Spleen (tissue), 13 donors: ENCODE measurements around the gene USH2A. TPM values are rescaled to one million over a fixed set of nuclear protein-coding genes. Genes with fewer than 3 reads are reported as not detected.

ENCODE experiments used
- DNase-seq: peaks from one replicate; pipeline ENCODE4 v3.0.0-alpha.2; 2020
- H3K27ac ChIP-seq, 8 donors: fragments of 200-600 bp; sonication (generic) in 7 of 8; 1 replicate in 4 of 8; 2 replicates in 4 of 8; pipeline versions ENCODE4 v1.5.0 to v1.8.0; 2016 to 2021; ENCODE audit warnings: inconsistent platforms in 4 of 8, mild to moderate bottlenecking in 4 of 8, moderate library complexity in 1 of 8
- H3K27me3 ChIP-seq, 7 donors: fragments of 200-600 bp; sonication (generic) in 6 of 7; replicated peaks in 1 of 7; 1 replicate in 4 of 7; 2 replicates in 3 of 7; pipeline versions ENCODE4 v1.5.0 to v1.8.0; 2016 to 2021; ENCODE audit warnings: inconsistent platforms in 3 of 7, mild to moderate bottlenecking in 1 of 7
- H3K36me3 ChIP-seq, 6 donors: fragments of 200-600 bp; sonication (generic) in 5 of 6; 1 replicate in 4 of 6; 2 replicates in 2 of 6; pipeline versions ENCODE4 v1.5.0 to v1.8.0; 2016 to 2021; ENCODE audit warnings: inconsistent platforms in 2 of 6
- H3K4me1 ChIP-seq, 6 donors: fragments of 200-600 bp; sonication (generic) in 5 of 6; 1 replicate in 3 of 6; 2 replicates in 3 of 6; pipeline versions ENCODE4 v1.5.0 to v1.8.0; 2016 to 2021; ENCODE audit warnings: inconsistent platforms in 3 of 6
- H3K4me3 ChIP-seq, 8 donors: fragments of 200-600 bp; sonication (generic) in 7 of 8; 1 replicate in 4 of 8; 2 replicates in 4 of 8; pipeline versions ENCODE4 v1.5.0 to v1.8.0; 2016 to 2021; ENCODE audit warnings: inconsistent platforms in 4 of 8, mild to moderate bottlenecking in 4 of 8, moderate library complexity in 2 of 8
- H3K9me3 ChIP-seq, 8 donors: fragments of 200-600 bp; sonication (generic) in 7 of 8; 1 replicate in 4 of 8; 2 replicates in 4 of 8; pipeline versions ENCODE4 v1.5.0 to v1.8.0; 2016 to 2021; ENCODE audit warnings: inconsistent platforms in 4 of 8
- POLR2A ChIP-seq, 3 donors: fragments of 450-650 bp; IDR thresholded peaks; one replicate each; pipeline ENCODE4 v1.5.1; 2017; ENCODE audit warnings: antibody characterized with exemption in 3 of 3, mild to moderate bottlenecking in 1 of 3
- POLR2AphosphoS5 ChIP-seq, 3 donors: sonication (generic); formaldehyde crosslinking; IDR thresholded peaks; one replicate each; pipeline ENCODE4 v1.5.1; 2017; ENCODE audit warnings: antibody characterized with exemption in 3 of 3
- WGBS, 5 donors: extraction: QIAGEN DNeasy Blood & Tissue Kit in 3 of 5; methylation state at CpG; one replicate each; pipeline versions ENCODE4 v1.1.5 to v1.1.7; 2013 to 2018; 5-methylcytosine and 5-hydroxymethylcytosine counted together
- intact Hi-C: fragments of 100-400 bp; cut with DNase I; formaldehyde crosslinking; loops from one replicate; pipeline ENCODE4 v1.15.0; 2023; ENCODE audit warnings: low total_unique reads
- long read RNA-seq, 2 donors: transcript quantifications; one replicate each; lab custom pipeline, GENCODE V29; 2026
- polyA plus RNA-seq, 3 donors: library from polyadenylated mRNA; stranded (reverse); fragments of 200-250 nt; gene quantifications; one replicate each; pipeline ENCODE4 v1.2.1, GENCODE V29; 2013
- total RNA-seq, 7 donors: library from RNA; depleted of rRNA in 3 of 7; stranded (reverse); fragments of >200 nt in 3 of 7; fragmentation: NEBNext Ultra II Directional in 4 of 7; extraction: Animal tissue kit (Norgen Biotek cat#: 25700) in 4 of 7; gene quantifications; one replicate each; pipeline versions ENCODE4 v1.1.0 to v1.2.1, GENCODE V29; 2016 to 2021
- TF ChIP-seq, protein P1 (sequence below), 11 experiments: fragments of 200-600 bp in 7 of 11; fragments of 450-650 bp in 4 of 11; sonication (generic) in 4 of 11; IDR thresholded peaks in 8 of 11; conservative IDR thresholded peaks in 3 of 11; 1 replicate in 7 of 11; 2 replicates in 4 of 11; pipeline versions ENCODE4 v1.4.0 to v1.8.0; 2016 to 2021; ENCODE audit warnings: antibody characterized with exemption in 11 of 11, inconsistent platforms in 4 of 11, mild to moderate bottlenecking in 1 of 11
- donor health status: healthy with polysubstance abuse.
- donor health status: DM: no; HTN: no; CAD: no; lungs with moderate emphysema.
- donor health status: DM: no; HTN: no; CAD: no.
- donor health status: Bipolar disorder and iron deficiency.
- donor health status: healthy.
- donor health status: DM: no; HTN: no; CAD: no.
- donor health status: DM: yes; HTN: yes; CAD: no.

USH2A gene, protein sequence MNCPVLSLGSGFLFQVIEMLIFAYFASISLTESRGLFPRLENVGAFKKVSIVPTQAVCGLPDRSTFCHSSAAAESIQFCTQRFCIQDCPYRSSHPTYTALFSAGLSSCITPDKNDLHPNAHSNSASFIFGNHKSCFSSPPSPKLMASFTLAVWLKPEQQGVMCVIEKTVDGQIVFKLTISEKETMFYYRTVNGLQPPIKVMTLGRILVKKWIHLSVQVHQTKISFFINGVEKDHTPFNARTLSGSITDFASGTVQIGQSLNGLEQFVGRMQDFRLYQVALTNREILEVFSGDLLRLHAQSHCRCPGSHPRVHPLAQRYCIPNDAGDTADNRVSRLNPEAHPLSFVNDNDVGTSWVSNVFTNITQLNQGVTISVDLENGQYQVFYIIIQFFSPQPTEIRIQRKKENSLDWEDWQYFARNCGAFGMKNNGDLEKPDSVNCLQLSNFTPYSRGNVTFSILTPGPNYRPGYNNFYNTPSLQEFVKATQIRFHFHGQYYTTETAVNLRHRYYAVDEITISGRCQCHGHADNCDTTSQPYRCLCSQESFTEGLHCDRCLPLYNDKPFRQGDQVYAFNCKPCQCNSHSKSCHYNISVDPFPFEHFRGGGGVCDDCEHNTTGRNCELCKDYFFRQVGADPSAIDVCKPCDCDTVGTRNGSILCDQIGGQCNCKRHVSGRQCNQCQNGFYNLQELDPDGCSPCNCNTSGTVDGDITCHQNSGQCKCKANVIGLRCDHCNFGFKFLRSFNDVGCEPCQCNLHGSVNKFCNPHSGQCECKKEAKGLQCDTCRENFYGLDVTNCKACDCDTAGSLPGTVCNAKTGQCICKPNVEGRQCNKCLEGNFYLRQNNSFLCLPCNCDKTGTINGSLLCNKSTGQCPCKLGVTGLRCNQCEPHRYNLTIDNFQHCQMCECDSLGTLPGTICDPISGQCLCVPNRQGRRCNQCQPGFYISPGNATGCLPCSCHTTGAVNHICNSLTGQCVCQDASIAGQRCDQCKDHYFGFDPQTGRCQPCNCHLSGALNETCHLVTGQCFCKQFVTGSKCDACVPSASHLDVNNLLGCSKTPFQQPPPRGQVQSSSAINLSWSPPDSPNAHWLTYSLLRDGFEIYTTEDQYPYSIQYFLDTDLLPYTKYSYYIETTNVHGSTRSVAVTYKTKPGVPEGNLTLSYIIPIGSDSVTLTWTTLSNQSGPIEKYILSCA (N-terminal part only)
- total RNA-seq, result not detected
- polyA plus RNA-seq, result under 1 TPM in 1 of 3 donors, not detected in 2; under 0.01 TPM
- long read RNA-seq, donor 1, result 0 reads
- long read RNA-seq, donor 2, result 0 reads

DNA sequence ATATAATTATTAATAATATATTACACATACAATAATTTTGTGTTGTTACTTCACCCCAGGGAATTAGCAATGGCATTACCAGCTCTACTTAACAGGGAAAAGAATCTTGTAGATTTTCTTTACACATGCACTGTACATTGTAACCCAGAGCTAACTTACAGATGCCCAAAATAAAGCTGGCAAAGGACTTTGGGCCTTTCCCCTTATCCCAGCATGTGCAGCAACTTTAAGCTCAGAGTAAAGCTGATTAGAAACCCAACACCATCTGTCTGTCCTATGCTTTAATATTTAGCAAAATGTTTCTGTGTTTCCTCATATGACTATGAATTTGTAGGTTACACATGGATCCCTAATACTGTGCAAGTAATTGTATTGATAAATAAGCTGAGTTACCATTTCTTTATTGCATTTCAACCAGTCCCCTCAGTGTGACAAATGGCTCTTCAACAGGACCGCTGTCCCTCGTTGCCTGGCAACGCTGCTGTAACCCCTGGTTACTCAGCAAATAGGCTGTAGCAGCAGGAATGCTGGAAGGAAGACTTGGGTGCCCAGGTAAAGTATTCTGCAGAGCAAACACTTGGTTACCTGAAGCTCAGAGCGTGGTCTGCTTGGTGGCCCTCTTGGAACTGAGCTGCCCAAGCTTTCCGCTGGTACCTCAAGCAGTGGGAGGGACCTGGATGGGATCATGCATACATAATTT, at the start of gene USH2A:
TSS of gene USH2A (minus strand) at position 628 of the 700 bp plus-strand sequence. CDS start 1,112 bp downstream, outside the sequence.
- no peaks in the 10 kb centered on the region for H3K4me1 ChIP-seq
- intact Hi-C loops, result no loop called here
- no peak within 1 kb of the TSS for H3K4me3 ChIP-seq
- H3K27ac ChIP-seq, result no peak within 1 kb of the TSS
- H3K36me3 ChIP-seq, result no peaks in the 10 kb centered on the region
- TF ChIP-seq, protein P1, sequence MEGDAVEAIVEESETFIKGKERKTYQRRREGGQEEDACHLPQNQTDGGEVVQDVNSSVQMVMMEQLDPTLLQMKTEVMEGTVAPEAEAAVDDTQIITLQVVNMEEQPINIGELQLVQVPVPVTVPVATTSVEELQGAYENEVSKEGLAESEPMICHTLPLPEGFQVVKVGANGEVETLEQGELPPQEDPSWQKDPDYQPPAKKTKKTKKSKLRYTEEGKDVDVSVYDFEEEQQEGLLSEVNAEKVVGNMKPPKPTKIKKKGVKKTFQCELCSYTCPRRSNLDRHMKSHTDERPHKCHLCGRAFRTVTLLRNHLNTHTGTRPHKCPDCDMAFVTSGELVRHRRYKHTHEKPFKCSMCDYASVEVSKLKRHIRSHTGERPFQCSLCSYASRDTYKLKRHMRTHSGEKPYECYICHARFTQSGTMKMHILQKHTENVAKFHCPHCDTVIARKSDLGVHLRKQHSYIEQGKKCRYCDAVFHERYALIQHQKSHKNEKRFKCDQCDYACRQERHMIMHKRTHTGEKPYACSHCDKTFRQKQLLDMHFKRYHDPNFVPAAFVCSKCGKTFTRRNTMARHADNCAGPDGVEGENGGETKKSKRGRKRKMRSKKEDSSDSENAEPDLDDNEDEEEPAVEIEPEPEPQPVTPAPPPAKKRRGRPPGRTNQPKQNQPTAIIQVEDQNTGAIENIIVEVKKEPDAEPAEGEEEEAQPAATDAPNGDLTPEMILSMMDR (IDR thresholded peaks at IDR 0.05 in 8 of 11, conservative IDR thresholded peaks at IDR 0.05 in 3 of 11), result no peak
- TF ChIP-seq POLR2A (IDR thresholded peaks at IDR 0.05) (no peak), POLR2AphosphoS5 (IDR thresholded peaks at IDR 0.05) (no peak)
- H3K9me3 ChIP-seq, result no peaks in the 10 kb centered on the region
- WGBS, 5 donors, result 54 to 64% (median 61%) methylated on average over 5 of the region's 5 CpGs
- no peaks in the 10 kb centered on the region for H3K27me3 ChIP-seq
- no peak for DNase-seq

DNA sequence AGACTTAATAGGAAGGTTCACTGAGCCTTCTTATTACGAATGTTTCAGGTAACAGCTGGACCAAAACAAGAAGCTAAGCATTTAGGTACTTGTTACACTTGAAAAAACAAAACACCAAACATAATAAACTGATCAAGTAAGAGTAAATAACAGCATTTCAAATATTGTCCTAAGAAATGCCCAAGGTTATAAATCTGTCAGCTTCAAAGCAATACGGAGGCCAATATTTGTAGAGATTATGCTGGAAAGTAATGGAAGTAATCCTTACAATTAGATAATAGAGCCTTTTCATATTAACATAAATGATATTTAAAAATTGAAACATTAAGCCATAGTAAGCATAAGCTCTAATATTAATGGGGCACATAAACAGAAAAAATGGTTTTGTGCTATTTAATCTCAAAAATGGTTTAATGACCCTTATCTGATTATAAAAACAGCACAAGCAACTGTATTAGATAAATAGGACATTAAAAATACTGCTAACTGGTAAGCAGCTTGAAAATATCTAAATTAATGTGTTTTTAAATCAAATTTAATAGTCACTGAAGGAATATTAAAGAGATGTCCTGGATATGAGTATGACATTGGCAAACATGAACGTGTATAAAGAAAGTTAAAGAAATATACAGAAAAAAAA, 43.0 kb upstream of the USH2A start:
- H3K36me3 ChIP-seq, result no peaks in the 10 kb centered on the region
- TF ChIP-seq POLR2A (IDR thresholded peaks at IDR 0.05) (no peak), POLR2AphosphoS5 (IDR thresholded peaks at IDR 0.05) (no peak)
- TF ChIP-seq, protein P1 (IDR thresholded peaks at IDR 0.05 in 8 of 11, conservative IDR thresholded peaks at IDR 0.05 in 3 of 11), result no peak
- no peak overlapping the region for H3K4me3 ChIP-seq
- no peaks in the 10 kb centered on the region for H3K4me1 ChIP-seq
- no peak overlapping the region for H3K27ac ChIP-seq
- intact Hi-C loops, result no loop called here
- H3K27me3 ChIP-seq, result no peaks in the 10 kb centered on the region
- no peaks in the 10 kb centered on the region for H3K9me3 ChIP-seq
- DNase-seq, result no peak
- 72 to 86% (median 75%) methylated on average over 3 of the region's 3 CpGs for WGBS, 5 donors

DNA sequence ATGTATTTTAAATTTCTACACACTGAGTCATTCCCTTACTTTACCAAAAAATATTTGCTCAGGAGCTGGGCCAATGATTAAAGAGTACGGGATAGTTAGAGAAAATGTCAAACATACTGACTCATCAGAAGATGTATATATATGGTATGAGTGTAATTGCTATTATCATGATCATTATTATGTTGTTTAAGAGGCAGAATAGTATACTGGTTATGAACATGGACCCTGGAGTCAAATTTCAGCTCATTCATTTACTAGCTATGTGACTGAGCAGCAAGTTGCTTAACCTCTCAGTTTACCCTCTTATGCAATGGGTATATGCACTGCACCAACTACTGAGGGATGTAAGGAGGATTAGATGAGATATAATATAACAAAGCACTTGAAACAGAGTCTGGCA, 41.2 kb upstream of the USH2A start:
- H3K27me3 ChIP-seq, result no peaks in the 10 kb centered on the region
- no peak overlapping the region for H3K27ac ChIP-seq
- no peaks in the 10 kb centered on the region for H3K9me3 ChIP-seq
- 83 to 92% (median 89%) methylated on average over 1 of the region's 1 CpG for WGBS, 5 donors
- DNase-seq, result no peak
- H3K4me3 ChIP-seq, result no peak overlapping the region
- TF ChIP-seq, protein P1 (IDR thresholded peaks at IDR 0.05 in 8 of 11, conservative IDR thresholded peaks at IDR 0.05 in 3 of 11), result no peak
- TF ChIP-seq POLR2AphosphoS5 (IDR thresholded peaks at IDR 0.05), result no peak
- no peak for TF ChIP-seq POLR2A (IDR thresholded peaks at IDR 0.05)
- no peaks in the 10 kb centered on the region for H3K4me1 ChIP-seq
- intact Hi-C loops, result no loop called here
- no peaks in the 10 kb centered on the region for H3K36me3 ChIP-seq
